HG03558 (cell line): ENCODE measurements around the gene RBMY1A1.
"Not testable (repeated sequence)": the region's sequence is repeated elsewhere in the genome, so short reads cannot be mapped to it uniquely, and the experiment has no call there.

Experiments used
- ATAC-seq: cut with Tn5 transposase; IDR thresholded peaks from one replicate; pipeline ENCODE4 v1.9.1; 2021; ENCODE audit warnings: moderate number of reproducible peaks; ENCODE audit not compliant: unreplicated experiment; ENCODE audit errors: extremely low read depth

Gene RBMY1A1

GRCh38 chrY:21534579-21534978 is at the start of gene RBMY1A1:
Gene RBMY1A1 (plus strand): TSS chrY:21534879. CDS start chrY:21536892, 2,013 bp downstream.
- ATAC-seq = not testable (repeated sequence)

- ATAC-seq = not testable (repeated sequence)
Observed at GRCh38 chrY:21511038-21511437, 23.6 kb upstream of the RBMY1A1 start, which contains the start of gene RBMY1B. Gene RBMY1B (plus strand): TSS chrY:21511338. CDS start chrY:21513351, 2,013 bp downstream.

- ATAC-seq = not testable (repeated sequence)
Observed at GRCh38 chrY:21559316-21559984, 24.8 kb downstream of the RBMY1A1 start.

- no peak for ATAC-seq
Observed at GRCh38 chrY:21585449-21585848, 50.8 kb downstream of the RBMY1A1 start.

- not testable (repeated sequence) for ATAC-seq
Observed at GRCh38 chrY:21586454-21586853, 51.8 kb downstream of the RBMY1A1 start.

GRCh38 chrY:21592059-21592458 is 57.4 kb downstream of the RBMY1A1 start:
- no peak for ATAC-seq

GRCh38 chrY:21596287-21596686 is 61.6 kb downstream of the RBMY1A1 start:
- not testable (repeated sequence) for ATAC-seq
